Measurements from ENCODE around the gene ABCF1. TPM values are rescaled to one million over a fixed set of nuclear protein-coding genes. Genes with fewer than 3 reads are reported as not detected.

ABCF1 gene
- total RNA-seq, 1 experiment from 2014 or later = 94.9 TPM

DNA sequence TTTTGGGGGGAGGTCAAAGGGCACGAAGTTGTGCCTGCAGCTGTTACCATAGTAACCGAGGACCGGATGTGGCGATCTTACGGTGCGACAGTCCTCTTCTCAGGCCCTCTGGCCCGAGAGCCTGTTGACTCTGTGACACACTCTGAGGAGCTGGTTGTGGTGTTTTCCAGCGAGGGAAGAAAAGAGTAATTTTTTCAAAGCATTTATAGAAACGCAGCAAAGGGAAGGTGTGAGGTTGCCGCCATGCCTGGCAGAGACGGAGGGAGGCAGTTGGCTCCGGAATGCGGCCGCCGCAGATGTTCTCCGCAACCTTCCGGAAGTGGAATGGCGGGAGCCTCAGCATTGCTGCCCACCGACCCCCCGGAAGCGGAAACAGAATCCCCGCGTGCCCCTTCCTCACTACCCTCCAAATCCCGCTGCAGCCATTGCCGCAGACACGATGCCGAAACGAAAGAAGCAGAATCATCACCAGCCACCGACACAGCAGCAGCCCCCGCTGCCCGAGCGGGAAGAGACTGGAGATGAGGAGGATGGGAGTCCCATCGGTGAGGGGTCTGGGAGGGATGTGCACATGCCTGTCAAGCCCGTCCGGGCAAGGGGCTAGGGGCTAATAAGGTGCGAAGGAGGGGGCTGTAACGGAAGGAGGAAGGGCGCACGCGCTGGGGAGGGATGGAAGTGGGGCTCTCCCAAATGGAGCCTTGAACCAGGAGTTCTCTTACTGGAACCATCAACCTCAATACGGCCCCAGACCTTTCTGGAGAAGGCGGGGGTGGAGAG lies 14.1 kb upstream of the ABCF1 start, which contains the start of gene PRR3:
PRR3 (plus strand) TSS at position 390 of the 777 bp plus-strand sequence; CDS start at position 440, 50 bp downstream.
- peak; percentile 87 for ATAC-seq
- in situ Hi-C loops (cut with HindIII; ENCODE audit: low pct_unique_long_range_greater_than_20kb, low sequenced_read_pairs) (no loop called here), intact Hi-C loops (cut with micrococcal nuclease; ENCODE audit: unreplicated experiment) (no loop called here)
- H3K27me3 ChIP-seq (ENCODE audit: control insufficient read depth, insufficient read depth, low read length) = no peaks in the 10 kb centered on the region
- ChIA-PET CTCF (no interaction called here), POLR2A (interaction anchor here (0.6 to 1.7 kb wide), 3 partner anchors 9 to 31 kb away, joined by 3 to 6 read pairs (median 5); no protein-coding TSS in a partner anchor)
- TF ChIP-seq CTCF (IDR thresholded peaks at IDR 0.05) (no peak), POLR2AphosphoS5 (IDR thresholded peaks at IDR 0.05; ENCODE audit: low read depth, low read length) (peak; percentile 49), SIN3A (IDR thresholded peaks at IDR 0.05; ENCODE audit: borderline replicate concordance, insufficient read depth, low read depth, low read length) (peak; percentile 69; the same call in 1 of the 2 replicates)
- peaks cover 9% of the 10 kb centered on the region; the same call in 1 of the 2 replicates for H3K4me1 ChIP-seq (ENCODE audit: control insufficient read depth, insufficient read depth, low read length)
- H3K4me3 ChIP-seq (ENCODE audit: low read depth in 2 of 2, low read length in 2 of 2) = peak within 1 kb of the TSS; percentile 80 to 100
- DNase-seq (ENCODE audit: low read depth, low spot score) = peak; percentile 75
- peaks cover 8% of the 10 kb centered on the region for H3K36me3 ChIP-seq (ENCODE audit: control insufficient read depth, insufficient read depth, low read length)
- H3K9me3 ChIP-seq (ENCODE audit: control insufficient read depth, insufficient read depth, low read depth, low read length) = no peaks in the 10 kb centered on the region
- BruUV-seq (replicated peaks) = no TSS peak
- peak within 1 kb of the TSS; percentile 98 for H3K27ac ChIP-seq (ENCODE audit: low read length)

- no peaks in the 10 kb centered on the region for H3K9me3 ChIP-seq (ENCODE audit: control insufficient read depth, insufficient read depth, low read depth, low read length)
- peak overlapping the region; percentile 80 to 100 for H3K4me3 ChIP-seq (ENCODE audit: low read depth in 2 of 2, low read length in 2 of 2)
- H3K27me3 ChIP-seq (ENCODE audit: control insufficient read depth, insufficient read depth, low read length) = no peaks in the 10 kb centered on the region
- peak overlapping the region; percentile 98 for H3K27ac ChIP-seq (ENCODE audit: low read length)
- in situ Hi-C loops (cut with HindIII; ENCODE audit: low pct_unique_long_range_greater_than_20kb, low sequenced_read_pairs) (no loop called here), intact Hi-C loops (cut with micrococcal nuclease; ENCODE audit: unreplicated experiment) (no loop called here)
- ChIA-PET CTCF (no interaction called here), POLR2A (interaction anchor here (1.0 to 1.7 kb wide), 2 partner anchors 9 to 13 kb away, joined by 3 to 6 read pairs; no protein-coding TSS in a partner anchor)
- TF ChIP-seq SIN3A (IDR thresholded peaks at IDR 0.05; ENCODE audit: borderline replicate concordance, insufficient read depth, low read depth, low read length) (no peak), POLR2AphosphoS5 (IDR thresholded peaks at IDR 0.05; ENCODE audit: low read depth, low read length) (no peak), CTCF (IDR thresholded peaks at IDR 0.05) (no peak), TCF7L2 (IDR thresholded peaks at IDR 0.05; ENCODE audit: low read depth, low read length) (no peak)
- TF ChIP-seq, protein P1, sequence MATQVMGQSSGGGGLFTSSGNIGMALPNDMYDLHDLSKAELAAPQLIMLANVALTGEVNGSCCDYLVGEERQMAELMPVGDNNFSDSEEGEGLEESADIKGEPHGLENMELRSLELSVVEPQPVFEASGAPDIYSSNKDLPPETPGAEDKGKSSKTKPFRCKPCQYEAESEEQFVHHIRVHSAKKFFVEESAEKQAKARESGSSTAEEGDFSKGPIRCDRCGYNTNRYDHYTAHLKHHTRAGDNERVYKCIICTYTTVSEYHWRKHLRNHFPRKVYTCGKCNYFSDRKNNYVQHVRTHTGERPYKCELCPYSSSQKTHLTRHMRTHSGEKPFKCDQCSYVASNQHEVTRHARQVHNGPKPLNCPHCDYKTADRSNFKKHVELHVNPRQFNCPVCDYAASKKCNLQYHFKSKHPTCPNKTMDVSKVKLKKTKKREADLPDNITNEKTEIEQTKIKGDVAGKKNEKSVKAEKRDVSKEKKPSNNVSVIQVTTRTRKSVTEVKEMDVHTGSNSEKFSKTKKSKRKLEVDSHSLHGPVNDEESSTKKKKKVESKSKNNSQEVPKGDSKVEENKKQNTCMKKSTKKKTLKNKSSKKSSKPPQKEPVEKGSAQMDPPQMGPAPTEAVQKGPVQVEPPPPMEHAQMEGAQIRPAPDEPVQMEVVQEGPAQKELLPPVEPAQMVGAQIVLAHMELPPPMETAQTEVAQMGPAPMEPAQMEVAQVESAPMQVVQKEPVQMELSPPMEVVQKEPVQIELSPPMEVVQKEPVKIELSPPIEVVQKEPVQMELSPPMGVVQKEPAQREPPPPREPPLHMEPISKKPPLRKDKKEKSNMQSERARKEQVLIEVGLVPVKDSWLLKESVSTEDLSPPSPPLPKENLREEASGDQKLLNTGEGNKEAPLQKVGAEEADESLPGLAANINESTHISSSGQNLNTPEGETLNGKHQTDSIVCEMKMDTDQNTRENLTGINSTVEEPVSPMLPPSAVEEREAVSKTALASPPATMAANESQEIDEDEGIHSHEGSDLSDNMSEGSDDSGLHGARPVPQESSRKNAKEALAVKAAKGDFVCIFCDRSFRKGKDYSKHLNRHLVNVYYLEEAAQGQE (IDR thresholded peaks at IDR 0.05; ENCODE audit: insufficient read depth in 1 of 2, low read depth in 2 of 2, low read length in 1 of 2) = no peak
- DNase-seq (ENCODE audit: low read depth, low spot score) (no peak), ATAC-seq (no peak)
- no TSS peak for BruUV-seq (replicated peaks)
- peaks cover 9% of the 10 kb centered on the region; the same call in 1 of the 2 replicates for H3K4me1 ChIP-seq (ENCODE audit: control insufficient read depth, insufficient read depth, low read length)
- peaks cover 9% of the 10 kb centered on the region for H3K36me3 ChIP-seq (ENCODE audit: control insufficient read depth, insufficient read depth, low read length)
These were observed 13.6 kb upstream of the ABCF1 start for GRCh38 chr6:30557683-30557981.
